RPMI8226 (cell line): Measurements from ENCODE around the gene DISP1.

Experiments used
- DNase-seq: peaks from one replicate; pipeline ENCODE4 v3.0.0-alpha.2; 2015

The DISP1 gene

GRCh38 chr1:222814536-222815439 is at the start of gene DISP1:
TSS of gene DISP1 (plus strand) at chr1:222815039. CDS start at chr1:222942824, 127,785 bp downstream.
- DNase-seq, result peak; percentile 83

- DNase-seq, result no peak
These were observed 47.7 kb upstream of the DISP1 start for GRCh38 chr1:222767152-222767571.

GRCh38 chr1:222768592-222768991 is 46.2 kb upstream of the DISP1 start:
- no peak for DNase-seq

- DNase-seq, result peak; percentile 74
These were observed 45.7 kb upstream of the DISP1 start for GRCh38 chr1:222769181-222769580.

GRCh38 chr1:222769971-222770620 is 44.7 kb upstream of the DISP1 start:
- DNase-seq, result no peak

- DNase-seq, result peak; percentile 87
These were observed 41.9 kb upstream of the DISP1 start for GRCh38 chr1:222772996-222773379.

GRCh38 chr1:222777463-222777862 is 37.4 kb upstream of the DISP1 start:
- no peak for DNase-seq

- no peak for DNase-seq
These were observed 36.9 kb upstream of the DISP1 start for GRCh38 chr1:222777977-222778376.

- no peak for DNase-seq
These were observed 33.6 kb upstream of the DISP1 start for GRCh38 chr1:222781251-222781650.

GRCh38 chr1:222783051-222783450 is 31.8 kb upstream of the DISP1 start:
- DNase-seq, result no peak

GRCh38 chr1:222784371-222784770 is 30.5 kb upstream of the DISP1 start:
- DNase-seq, result no peak

GRCh38 chr1:222784916-222785315 is 29.9 kb upstream of the DISP1 start:
- DNase-seq, result no peak

GRCh38 chr1:222785529-222785928 is 29.3 kb upstream of the DISP1 start:
- peak; percentile 40 for DNase-seq

- no peak for DNase-seq
These were observed 28.7 kb upstream of the DISP1 start for GRCh38 chr1:222786121-222786520.

- no peak for DNase-seq
These were observed 27.1 kb upstream of the DISP1 start for GRCh38 chr1:222787729-222788128.

- DNase-seq, result no peak
These were observed 26.3 kb upstream of the DISP1 start for GRCh38 chr1:222788402-222789156.

GRCh38 chr1:222790115-222790514 is 24.7 kb upstream of the DISP1 start:
- DNase-seq, result no peak

GRCh38 chr1:222790520-222790919 is 24.3 kb upstream of the DISP1 start:
- no peak for DNase-seq

- DNase-seq, result no peak
These were observed 23.7 kb upstream of the DISP1 start for GRCh38 chr1:222791006-222791710.

- DNase-seq, result no peak
These were observed 22.1 kb upstream of the DISP1 start for GRCh38 chr1:222792744-222793143.

- DNase-seq, result peak; percentile 95
These were observed 20.0 kb upstream of the DISP1 start for GRCh38 chr1:222794656-222795474.

- DNase-seq, result no peak
These were observed 16.7 kb upstream of the DISP1 start for GRCh38 chr1:222798116-222798515.
